ENCODE measurements around the gene ATP8A2. TPM values are rescaled to one million over a fixed set of nuclear protein-coding genes. Genes with fewer than 3 reads are reported as not detected.
"Not testable (repeated sequence)": the region's sequence is repeated elsewhere in the genome, so short reads cannot be mapped to it uniquely, and the experiment has no call there.

ATP8A2 gene
- total RNA-seq, 1 experiment from 2014 or later = 0.64 TPM

DNA sequence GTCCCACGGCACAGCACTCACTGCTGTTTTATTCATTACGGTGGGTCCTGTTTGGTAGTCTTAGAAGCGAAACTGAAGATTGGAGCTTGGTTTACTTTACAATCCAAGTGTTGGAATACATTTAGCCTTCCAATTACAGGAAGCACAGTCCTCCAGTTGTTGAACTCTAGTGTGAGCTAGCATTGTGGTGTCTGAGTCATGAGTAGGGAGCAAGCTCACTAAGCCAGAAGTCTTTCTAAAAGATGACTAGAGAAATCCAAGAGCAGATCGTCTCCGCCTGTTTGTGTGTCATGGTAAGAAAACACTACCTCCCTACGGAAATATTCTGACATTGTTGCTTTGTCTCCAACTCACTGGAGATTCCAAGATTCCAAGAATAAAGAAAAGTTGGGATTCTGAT, 690.2 kb downstream of the ATP8A2 start:
- DNase-seq (ENCODE audit: low read depth) = peak; percentile 86

DNA sequence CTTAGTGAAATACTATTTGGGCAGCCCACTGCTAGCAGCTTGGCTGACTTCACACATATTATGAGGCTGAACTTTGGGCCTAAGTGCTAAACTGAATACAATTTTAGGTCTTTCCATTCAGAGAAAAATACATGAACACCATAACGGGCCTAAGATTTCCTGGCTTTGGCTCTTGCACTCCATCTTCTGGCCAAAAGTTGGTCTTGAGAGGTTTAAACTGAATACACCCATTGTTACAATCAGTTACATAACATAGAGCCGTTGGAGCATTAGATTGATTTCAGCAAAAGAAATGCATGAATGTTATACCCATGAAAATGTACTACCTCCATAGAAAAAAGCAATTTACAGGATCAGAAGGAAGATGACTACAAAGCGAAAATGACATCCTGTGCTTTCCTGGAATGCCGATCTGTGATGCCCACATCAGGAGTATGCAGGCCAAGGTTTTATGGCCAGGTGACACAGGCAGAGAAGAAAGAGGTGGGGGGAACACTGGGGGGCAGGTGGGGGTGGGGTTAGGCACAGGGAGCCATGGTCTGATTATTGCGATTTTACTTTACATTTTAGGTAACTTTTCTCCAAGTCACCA, 691.2 kb downstream of the ATP8A2 start:
- peak; percentile 45 for DNase-seq (ENCODE audit: low read depth)

DNA sequence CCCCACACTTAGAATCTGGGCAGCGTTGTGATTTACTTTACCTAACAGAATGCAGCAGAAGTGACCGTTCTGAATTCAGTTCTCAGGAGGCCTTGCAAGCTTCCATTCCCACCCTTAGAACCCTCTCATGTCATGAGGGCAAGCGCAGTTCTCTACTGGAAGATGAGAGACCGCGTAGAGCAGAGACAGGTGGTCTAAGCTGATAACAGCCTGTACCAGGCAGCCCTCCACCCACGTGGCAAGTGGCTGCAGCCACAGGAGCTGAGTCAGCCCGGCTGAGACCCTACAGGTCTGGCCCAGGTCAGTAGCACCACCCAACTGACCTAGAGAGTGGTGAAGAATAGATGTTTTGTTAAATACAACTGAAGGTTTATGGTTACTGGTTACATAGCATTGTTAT, 694.7 kb downstream of the ATP8A2 start:
- DNase-seq (ENCODE audit: low read depth) = not testable (repeated sequence)

DNA sequence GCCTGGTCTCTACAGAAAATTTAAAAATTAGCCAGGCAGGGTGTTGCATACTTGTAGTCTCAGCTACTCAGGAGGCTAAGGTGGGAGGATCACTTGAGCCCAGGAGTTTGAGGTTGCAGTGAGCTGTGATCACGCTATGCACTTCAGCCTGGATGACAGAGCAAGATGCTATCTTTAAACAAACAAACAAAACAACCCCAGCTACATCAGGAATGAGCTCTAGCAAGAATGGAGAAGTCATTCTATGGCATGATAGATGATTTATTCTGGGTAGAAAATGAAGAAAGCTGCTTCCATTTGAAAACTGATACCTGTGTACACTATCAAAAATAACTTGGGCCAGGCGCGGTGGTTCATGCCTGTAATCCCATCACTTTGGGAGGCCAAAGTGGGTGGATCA, 695.8 kb downstream of the ATP8A2 start:
- DNase-seq (ENCODE audit: low read depth) = no peak

DNA sequence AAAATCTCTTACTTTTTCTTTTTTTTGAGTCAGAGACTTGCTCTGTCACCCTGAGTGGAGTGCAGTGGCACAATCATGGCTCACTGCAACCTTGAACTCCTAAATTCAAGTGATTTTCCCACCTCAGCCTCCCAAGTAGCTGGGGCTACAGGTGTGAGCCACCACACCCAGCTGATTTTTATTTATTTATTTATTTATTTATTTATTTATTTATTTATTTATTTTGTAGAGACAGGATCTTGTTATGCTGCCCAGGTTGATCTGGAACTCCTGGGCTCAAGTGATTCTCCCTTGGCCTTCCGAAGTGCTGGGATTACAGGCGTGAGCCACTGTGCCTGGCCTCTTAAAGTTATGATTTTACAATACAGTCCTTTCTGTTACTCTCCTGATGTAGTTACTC, 696.6 kb downstream of the ATP8A2 start:
- DNase-seq (ENCODE audit: low read depth) = not testable (repeated sequence)

DNA sequence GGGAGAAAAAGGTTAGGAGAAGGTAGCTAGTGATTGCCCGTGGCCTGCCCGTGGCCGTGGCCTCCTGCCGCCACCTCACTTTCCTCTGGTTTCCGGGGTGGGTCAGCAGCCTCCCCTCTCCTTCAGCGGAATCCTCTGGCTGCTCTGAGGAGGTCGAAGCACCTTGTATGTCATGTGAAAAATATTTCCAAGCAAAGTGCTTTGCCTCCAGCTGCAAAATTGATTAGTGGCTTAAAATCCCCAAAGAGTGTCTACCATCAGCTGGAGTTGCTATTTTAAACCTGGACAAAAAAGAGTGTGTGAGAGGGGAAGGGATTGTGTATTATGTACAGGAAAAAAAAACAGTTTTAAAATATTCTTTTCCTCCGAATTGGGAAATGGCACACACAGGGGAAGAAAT, 697.9 kb downstream of the ATP8A2 start:
- not testable (repeated sequence) for DNase-seq (ENCODE audit: low read depth)

DNA sequence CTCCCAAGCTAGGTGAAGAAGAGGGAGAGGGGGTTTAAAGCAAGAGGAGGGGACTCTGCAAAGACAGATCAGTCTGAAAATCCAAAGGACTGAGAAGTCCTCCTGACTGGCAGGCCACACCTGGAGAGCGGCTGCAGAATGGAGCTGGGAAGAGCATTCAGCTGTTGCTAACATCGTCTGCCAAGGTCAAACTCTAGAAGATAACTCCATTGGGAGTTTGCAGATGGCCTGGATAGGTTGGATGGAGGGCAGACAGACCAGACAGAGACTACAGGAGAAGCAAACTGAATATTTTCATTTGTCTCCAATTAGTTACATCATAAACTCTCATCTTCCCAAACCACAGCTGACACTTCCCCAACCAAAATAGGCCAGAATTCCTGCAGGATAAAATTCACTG, 699.9 kb downstream of the ATP8A2 start:
- no peak for DNase-seq (ENCODE audit: low read depth)

DNA sequence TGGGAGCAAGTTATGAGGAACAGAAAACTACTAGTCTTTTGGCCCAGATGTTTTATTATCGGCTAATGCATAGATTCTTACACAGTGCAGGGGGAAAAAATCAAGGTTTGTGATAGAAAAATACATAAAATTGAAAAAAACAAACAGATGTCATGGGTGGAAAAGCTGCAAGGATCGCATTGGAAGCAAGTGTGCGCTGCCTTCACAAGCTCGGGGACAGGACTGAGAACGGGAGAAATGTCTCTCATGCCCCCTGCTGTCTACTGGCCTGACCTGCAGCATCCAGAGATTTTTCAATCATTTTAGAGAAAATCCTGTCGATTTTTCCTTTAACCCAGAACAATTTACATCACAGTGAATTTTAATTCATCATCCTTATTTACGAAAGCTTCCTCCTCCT, 700.6 kb downstream of the ATP8A2 start:
- DNase-seq (ENCODE audit: low read depth) = not testable (repeated sequence)

DNA sequence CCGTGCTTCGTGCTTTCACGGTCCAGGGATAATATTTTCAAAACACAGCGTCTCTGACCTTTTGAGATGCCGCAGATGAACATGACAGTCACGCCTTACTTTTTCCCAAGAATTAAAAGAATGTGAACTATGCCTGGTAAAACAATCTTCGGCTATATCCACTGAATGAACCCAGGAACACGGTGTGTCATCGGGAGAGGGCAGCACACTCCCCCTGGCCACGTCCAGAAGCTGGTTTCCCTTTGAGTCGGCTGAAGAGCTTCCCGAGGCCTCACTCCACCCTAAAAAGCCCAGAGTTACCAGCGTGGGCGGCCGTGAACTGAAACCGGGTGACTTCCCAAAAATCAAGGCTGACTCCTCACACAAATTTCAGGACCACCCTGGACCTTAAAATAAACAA, 702.9 kb downstream of the ATP8A2 start:
- DNase-seq (ENCODE audit: low read depth) = peak; percentile 48

Small RNA genes lying within 50 kb of the gene (small RNA-seq; reads per million reads assigned to genes)
- gene RN7SL741P = not detected
- gene RNU6-78P = not detected
- gene RNY1P3 = not detected

Other genes with a start within 250 kb of the ATP8A2 start
- not detected in 2 replicates for gene AMER2, start 199.7 kb upstream of the ATP8A2 start, total RNA-seq (2014; rRNA removed; shearing (Covaris generic))
- gene MTMR6, start 84.5 kb upstream of the ATP8A2 start, total RNA-seq (2014; rRNA removed; shearing (Covaris generic)) = 17.3 and 21.2 TPM in 2 replicates
- gene NUP58, start 70.3 kb upstream of the ATP8A2 start, total RNA-seq (2014; rRNA removed; shearing (Covaris generic)) = 71.1 and 87.6 TPM in 2 replicates

Data from HT1080 (cell line).